Esophagus (tissue), 2 donors: ENCODE measurements around the gene ICE2. TPM values are rescaled to one million over a fixed set of nuclear protein-coding genes. Genes with fewer than 3 reads are reported as not detected.
"Not testable (repeated sequence)": the region's sequence is repeated elsewhere in the genome, so short reads cannot be mapped to it uniquely, and the experiment has no call there.

Source experiments
- H3K27ac ChIP-seq, 2 donors: one replicate each; pipeline ENCODE4 v1.5.1; 2013; ENCODE audit warnings: low read depth in 2 of 2, mild to moderate bottlenecking in 2 of 2, inconsistent platforms in 1 of 2, low read length in 1 of 2, moderate library complexity in 1 of 2
- H3K27me3 ChIP-seq, 2 donors: one replicate each; pipeline ENCODE4 v1.6.1; 2013; ENCODE audit warnings: low read length in 2 of 2, control low read depth in 1 of 2, mild to moderate bottlenecking in 1 of 2; ENCODE audit not compliant: insufficient read depth in 2 of 2, control insufficient read depth in 1 of 2
- H3K36me3 ChIP-seq, 2 donors: one replicate each; pipeline ENCODE4 v1.6.1; 2013; ENCODE audit warnings: low read length in 1 of 2; ENCODE audit not compliant: control insufficient read depth in 2 of 2, insufficient read depth in 2 of 2
- H3K4me1 ChIP-seq, 2 donors: one replicate each; pipeline ENCODE4 v1.6.1; 2013; ENCODE audit warnings: low read length in 1 of 2; ENCODE audit not compliant: control insufficient read depth in 2 of 2, insufficient read depth in 2 of 2
- H3K4me3 ChIP-seq, 2 donors: one replicate each; pipeline ENCODE4 v1.5.1; 2013; ENCODE audit warnings: low read length in 2 of 2, mild to moderate bottlenecking in 2 of 2, low read depth in 1 of 2, moderate library complexity in 1 of 2
- H3K9me3 ChIP-seq, 2 donors: one replicate each; pipeline ENCODE4 v1.6.1; 2013; ENCODE audit warnings: mild to moderate bottlenecking in 2 of 2, low read depth in 1 of 2, low read length in 1 of 2, moderate library complexity in 1 of 2; ENCODE audit not compliant: control insufficient read depth in 2 of 2, insufficient read depth in 1 of 2
- whole genome bisulfite sequencing, 2 donors: extraction: QIAGEN DNeasy Blood & Tissue Kit; methylation state at CpG; one replicate each; pipeline ENCODE4 v1.1.7; 2013; 5-methylcytosine and 5-hydroxymethylcytosine counted together
- polyA plus RNA-seq, 2 donors: library from polyadenylated mRNA; stranded (reverse); fragments of 200-250 nt; gene quantifications; one replicate each; pipeline ENCODE4 v1.2.3, GENCODE V29; 2013
- donor health status: healthy with polysubstance abuse.
- donor health status: Bipolar disorder and iron deficiency.

ICE2 gene
- polyA plus RNA-seq, 2 donors = 8.9 to 9.0 TPM

- no peaks in the 10 kb centered on the region for H3K27me3 ChIP-seq
- H3K9me3 ChIP-seq = no peaks in the 10 kb centered on the region
- 53 to 56% methylated on average over 10 of the region's 10 CpGs for WGBS, 2 donors
- peak overlapping the region; percentile 78 to 81 for H3K27ac ChIP-seq
- no peaks in the 10 kb centered on the region for H3K36me3 ChIP-seq
- H3K4me3 ChIP-seq = no peak overlapping the region
- no peaks in the 10 kb centered on the region for H3K4me1 ChIP-seq
Measured at GRCh38 chr15:60414016-60414682, 64.8 kb downstream of the ICE2 start.

DNA sequence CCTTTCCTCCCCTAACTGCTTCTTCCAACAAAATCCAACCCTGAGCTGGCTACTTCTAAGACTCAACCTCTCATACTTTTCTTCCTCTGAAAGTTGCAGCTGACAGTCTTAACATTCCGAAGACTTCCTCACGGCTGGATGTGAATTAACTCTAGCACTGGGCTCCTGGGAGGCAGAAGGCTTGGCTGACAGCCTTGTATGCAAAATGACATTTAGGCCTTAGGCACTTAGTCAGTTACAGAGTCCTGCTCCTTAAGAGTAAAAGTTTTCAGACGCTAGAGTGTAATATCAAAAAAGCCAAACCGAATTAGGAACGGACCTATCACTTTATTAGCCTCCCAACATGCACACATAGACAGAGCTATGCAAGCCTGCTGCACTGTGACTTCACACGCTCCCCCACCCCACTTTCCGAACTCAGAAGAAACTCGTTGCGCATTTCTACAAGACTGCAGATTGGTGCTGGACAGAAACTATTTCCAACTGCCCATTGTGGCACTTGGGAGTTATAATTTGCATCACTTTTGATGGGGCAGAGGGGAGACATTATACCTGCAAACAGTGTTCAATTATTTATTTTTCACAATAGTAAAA lies 65.6 kb downstream of the ICE2 start:
- no peak overlapping the region for H3K4me3 ChIP-seq
- no peaks in the 10 kb centered on the region for H3K27me3 ChIP-seq
- H3K27ac ChIP-seq = peak overlapping the region; percentile 50 to 74
- H3K9me3 ChIP-seq = no peaks in the 10 kb centered on the region
- 40 to 48% methylated on average over 9 of the region's 9 CpGs for WGBS, 2 donors
- H3K4me1 ChIP-seq = no peaks in the 10 kb centered on the region
- H3K36me3 ChIP-seq = no peaks in the 10 kb centered on the region

DNA sequence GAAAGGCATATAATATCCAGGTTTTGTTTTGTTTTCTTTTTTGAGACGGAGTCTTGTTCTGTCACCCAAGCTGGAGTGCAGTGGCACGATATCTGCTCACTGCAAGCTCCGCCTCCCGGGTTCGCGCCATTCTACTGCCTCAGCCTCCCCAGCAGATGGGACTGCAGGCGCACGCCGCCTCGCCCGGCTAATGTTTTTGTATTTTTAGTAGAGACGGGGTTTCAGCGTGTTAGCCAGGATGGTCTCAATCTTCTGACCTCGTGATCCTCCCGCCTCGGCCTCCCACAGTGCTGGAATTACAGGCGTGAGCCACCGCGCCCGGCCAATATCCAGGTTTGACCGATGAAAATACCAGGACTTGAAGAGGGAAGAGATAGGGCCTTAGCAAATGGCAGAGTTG lies 66.1 kb downstream of the ICE2 start:
- H3K27ac ChIP-seq = peak overlapping the region; percentile 50 to 74
- WGBS, 2 donors = 94 to 96% methylated on average over 21 of the region's 21 CpGs
- not testable (repeated sequence) for H3K36me3 ChIP-seq, H3K27me3 ChIP-seq, H3K4me3 ChIP-seq, H3K9me3 ChIP-seq, H3K4me1 ChIP-seq

DNA sequence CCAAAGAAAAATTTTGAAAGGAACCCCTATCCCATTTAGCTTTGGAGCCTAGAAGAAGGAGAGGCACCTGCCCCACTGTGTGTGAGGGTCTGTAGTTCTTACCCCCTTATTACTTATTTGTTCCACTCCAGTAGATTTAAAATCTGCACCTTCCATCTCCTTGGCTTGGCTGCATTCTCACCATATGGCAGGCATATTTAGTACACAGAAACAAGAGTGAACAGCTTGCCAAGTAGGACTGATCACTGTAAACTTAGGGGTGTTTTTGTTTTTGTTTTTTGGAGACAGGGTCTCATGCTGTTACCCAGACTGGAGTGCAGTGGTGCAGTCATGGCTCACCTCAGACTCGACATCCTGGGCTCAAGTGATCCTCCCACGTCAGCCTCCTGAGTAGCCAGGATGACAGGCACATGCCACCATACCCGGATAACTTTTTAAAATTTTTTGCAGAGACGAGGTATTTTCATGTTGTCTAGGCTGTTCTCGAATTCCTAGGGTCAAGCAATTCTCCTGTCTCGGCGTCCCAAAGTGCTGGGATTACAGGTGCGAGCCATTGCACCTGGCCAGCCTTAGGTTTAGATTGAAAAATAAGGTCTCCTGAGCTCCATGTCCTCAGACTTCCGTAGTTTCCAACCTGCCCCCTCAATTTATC lies 67.0 kb downstream of the ICE2 start:
- H3K4me3 ChIP-seq = no peak overlapping the region
- no peaks in the 10 kb centered on the region for H3K9me3 ChIP-seq
- no peaks in the 10 kb centered on the region for H3K4me1 ChIP-seq
- WGBS, 2 donors = 90 to 93% methylated on average over 9 of the region's 9 CpGs
- H3K27me3 ChIP-seq = no peaks in the 10 kb centered on the region
- no peak overlapping the region for H3K27ac ChIP-seq
- H3K36me3 ChIP-seq = no peaks in the 10 kb centered on the region

- H3K36me3 ChIP-seq, H3K27me3 ChIP-seq, H3K4me1 ChIP-seq, H3K9me3 ChIP-seq, H3K4me3 ChIP-seq, H3K27ac ChIP-seq: not testable (repeated sequence)
- WGBS, 2 donors = 83 to 87% methylated on average over 9 of the region's 9 CpGs
Measured at GRCh38 chr15:60410350-60410749, 68.6 kb downstream of the ICE2 start.

- Histone ChIP-seq H3K4me1 (no peaks in the 10 kb centered on the region), H3K27ac (peak overlapping the region; percentile 86 to 94), H3K27me3 (no peaks in the 10 kb centered on the region), H3K36me3 (no peaks in the 10 kb centered on the region), H3K4me3 (no peak overlapping the region), H3K9me3 (no peaks in the 10 kb centered on the region)
Measured at GRCh38 chr15:60408463-60408981, 70.4 kb downstream of the ICE2 start.

GRCh38 chr15:60407415-60407805 lies 71.5 kb downstream of the ICE2 start:
- H3K4me1 ChIP-seq = no peaks in the 10 kb centered on the region
- no peak overlapping the region for H3K27ac ChIP-seq

DNA sequence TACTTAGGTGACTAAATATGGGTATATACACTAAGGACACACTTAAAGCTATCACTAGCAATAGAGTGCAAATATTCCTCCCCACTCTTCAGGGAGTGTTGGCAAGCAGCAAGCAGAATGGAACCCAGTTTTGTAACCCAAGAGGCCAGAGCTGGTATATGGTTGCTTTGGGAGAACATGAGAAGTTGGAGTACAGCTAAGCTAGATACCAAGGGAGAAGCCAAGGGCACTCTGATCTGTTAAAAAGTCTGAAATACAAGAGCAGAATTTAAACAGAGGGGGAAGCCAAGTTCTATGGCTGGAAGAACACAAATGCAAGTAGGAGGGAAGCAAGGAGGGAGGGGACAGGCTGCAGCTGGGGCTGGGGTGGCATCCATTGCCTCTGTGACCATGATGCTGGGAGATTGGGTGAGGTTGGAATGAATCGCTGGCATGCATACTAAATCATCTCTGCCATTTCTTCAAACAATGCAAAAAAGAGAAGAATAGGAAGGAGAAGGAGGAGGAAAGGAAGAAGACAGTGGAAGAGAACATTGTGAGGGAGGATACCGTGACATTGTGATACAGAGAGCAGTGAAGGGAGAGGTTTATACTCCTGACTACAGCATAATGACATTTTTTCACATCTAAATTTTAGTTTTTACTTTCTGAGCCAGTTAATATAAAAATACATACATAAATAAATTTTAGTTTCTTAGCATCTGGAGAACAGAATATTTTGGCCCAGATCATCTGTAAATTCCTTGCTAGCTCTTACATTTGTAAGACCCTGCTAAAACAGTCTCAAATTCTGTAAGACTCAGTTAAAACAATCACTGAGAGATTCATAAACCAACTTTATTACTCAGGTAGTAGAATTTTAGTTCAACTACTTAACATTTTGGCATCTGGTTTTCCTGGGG lies 72.2 kb downstream of the ICE2 start:
- no peaks in the 10 kb centered on the region for H3K4me1 ChIP-seq
- H3K36me3 ChIP-seq = no peaks in the 10 kb centered on the region
- no peak overlapping the region for H3K4me3 ChIP-seq
- no peaks in the 10 kb centered on the region for H3K9me3 ChIP-seq
- H3K27ac ChIP-seq = peak overlapping the region in 1 of 2 donors; percentile 40
- WGBS, 2 donors = 75 to 76% methylated on average over 2 of the region's 2 CpGs
- H3K27me3 ChIP-seq = no peaks in the 10 kb centered on the region

More at GRCh38 chr15:60407415-60407805, 71.5 kb downstream of the ICE2 start:
- H3K27me3 ChIP-seq = no peaks in the 10 kb centered on the region
- no peak overlapping the region for H3K4me3 ChIP-seq
- H3K9me3 ChIP-seq = no peaks in the 10 kb centered on the region
- no peaks in the 10 kb centered on the region for H3K36me3 ChIP-seq

GRCh38 chr15:60405399-60405798 lies 73.5 kb downstream of the ICE2 start:
- H3K36me3 ChIP-seq = no peaks in the 10 kb centered on the region
- no peak overlapping the region for H3K4me3 ChIP-seq
- WGBS, 2 donors = 49 to 53% methylated on average over 2 of the region's 2 CpGs
- H3K4me1 ChIP-seq = no peaks in the 10 kb centered on the region
- no peaks in the 10 kb centered on the region for H3K9me3 ChIP-seq
- H3K27me3 ChIP-seq = no peaks in the 10 kb centered on the region
- H3K27ac ChIP-seq = no peak overlapping the region
